Activated CD8-positive, alpha-beta memory T cell treated with anti-CD3 and anti-CD28 coated beads, Interleukin-2, amount 50 U/mL, for 1 hour (primary cell): ENCODE measurements around the gene CFC1B.
"Not testable (repeated sequence)": the region's sequence is repeated elsewhere in the genome, so short reads cannot be mapped to it uniquely, and the experiment has no call there.

Experiments
- DNase-seq: peaks from one replicate; pipeline ENCODE4 v3.0.0-alpha.2; 2020; ENCODE audit errors: extremely low read depth

The CFC1B gene

DNA sequence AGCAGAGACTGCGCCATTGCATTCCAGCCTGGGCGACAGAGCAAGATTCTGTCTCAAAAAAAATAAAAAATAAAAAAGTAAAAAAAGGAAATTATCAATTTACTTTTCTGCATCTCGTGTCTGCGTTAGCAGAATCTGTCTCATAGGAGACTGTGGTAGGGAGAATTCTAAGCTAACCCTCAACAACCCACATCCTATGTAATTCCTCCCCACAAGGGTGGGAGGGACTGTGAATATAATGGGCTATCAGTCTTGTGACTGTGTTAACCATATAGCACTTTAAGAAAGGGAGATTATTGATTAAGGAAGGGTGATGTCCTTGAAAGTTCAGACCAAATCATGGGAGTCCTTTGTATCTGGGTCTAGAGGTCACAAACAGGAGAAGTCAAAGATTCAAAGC is 45.1 kb downstream of the CFC1B start:
- not testable (repeated sequence) for DNase-seq

DNA sequence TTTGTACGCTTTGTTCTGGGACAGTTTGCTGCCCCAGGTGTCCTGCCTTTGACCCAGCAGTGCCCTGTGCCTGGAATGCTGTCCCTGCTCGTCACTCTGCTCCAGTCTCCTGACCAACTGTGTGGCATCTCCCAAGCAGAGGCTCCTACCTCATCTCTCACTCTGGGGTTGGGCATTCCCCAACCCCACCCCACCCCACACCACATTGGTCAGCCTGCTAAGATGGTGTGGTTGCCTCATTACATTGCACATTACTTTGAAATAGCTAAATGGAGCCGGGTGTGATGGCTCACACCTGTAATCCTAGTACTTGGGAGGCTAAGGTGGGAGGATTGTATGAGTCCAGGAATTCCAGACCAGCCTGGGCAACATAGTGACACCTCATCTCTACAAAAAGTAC is 50.9 kb downstream of the CFC1B start:
- not testable (repeated sequence) for DNase-seq

DNA sequence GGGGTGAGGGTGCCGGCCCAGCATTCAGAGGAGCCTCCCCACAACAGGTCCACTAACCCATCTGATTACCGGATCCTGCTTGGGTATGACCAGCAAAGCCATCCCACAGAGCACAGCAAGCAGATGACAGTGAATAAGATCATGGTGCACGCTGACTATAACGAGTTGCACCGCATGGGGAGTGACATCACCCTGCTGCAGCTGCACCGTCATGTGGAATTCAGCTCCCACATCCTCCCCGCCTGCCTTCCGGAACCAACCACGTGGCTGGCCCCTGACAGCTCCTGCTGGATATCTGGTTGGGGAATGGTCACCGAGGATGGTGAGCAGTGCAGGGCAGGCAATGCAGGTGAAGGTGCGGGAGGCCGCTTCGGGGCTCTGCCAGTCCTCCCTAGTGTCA is 53.2 kb downstream of the CFC1B start:
- not testable (repeated sequence) for DNase-seq

DNA sequence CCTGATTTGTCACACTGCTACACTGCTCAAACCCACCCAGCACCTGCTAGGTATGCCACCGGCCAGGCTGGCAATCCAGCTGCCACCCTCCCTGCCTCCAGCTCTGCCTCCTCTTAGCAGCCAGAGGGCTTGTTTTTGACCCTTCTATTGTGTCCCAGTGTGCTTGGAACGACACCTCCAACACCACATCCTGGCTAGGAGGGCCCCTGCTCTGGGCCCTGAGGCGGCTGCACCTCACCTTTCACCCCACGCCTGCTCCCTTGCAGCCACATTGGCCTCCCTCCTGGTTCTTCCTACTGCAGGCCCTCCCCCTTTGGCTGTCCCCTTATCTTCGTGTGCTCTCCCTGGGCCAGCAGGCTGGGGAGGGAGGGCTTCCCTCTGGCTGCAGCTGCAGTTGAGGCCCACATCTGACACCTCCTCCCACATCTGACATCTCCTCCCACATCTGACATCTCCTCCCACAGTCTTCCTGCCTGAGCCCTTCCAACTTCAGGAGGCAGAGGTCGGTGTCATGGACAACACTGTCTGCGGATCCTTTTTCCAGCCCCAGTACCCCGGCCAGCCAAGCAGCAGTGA is 55.3 kb downstream of the CFC1B start:
- not testable (repeated sequence) for DNase-seq

DNA sequence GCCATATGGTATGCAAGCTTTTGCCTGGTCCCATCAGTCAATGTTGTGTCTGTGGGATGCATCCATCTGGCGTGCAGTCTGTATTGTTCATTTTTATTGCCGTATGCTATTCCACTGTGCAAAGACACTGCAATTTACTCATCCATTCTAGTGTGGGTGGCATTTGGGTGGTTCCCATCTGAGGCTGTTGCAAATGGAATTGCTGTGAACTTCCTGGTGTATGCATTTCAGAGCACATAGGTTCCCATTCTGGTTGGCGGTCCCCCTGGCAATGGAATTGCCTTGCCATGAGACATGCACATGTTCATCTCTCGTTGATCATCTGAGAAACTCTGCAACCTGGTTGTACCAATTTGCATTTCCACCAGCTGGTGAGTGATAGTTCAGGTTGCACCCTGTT is 56.5 kb downstream of the CFC1B start:
- not testable (repeated sequence) for DNase-seq
